H1 (cell line): ENCODE measurements around the gene DAPK1. TPM values are rescaled to one million over a fixed set of nuclear protein-coding genes. Genes with fewer than 3 reads are reported as not detected.

Experiments
- ASH2L ChIP-seq: fragments of 200-600, 300-600 bp; sonication (generic); IDR thresholded peaks from one replicate; pipeline ENCODE4 v1.7.1; 2017; ENCODE audit warnings: low read length
- BCL11A ChIP-seq, 2 experiments: IDR thresholded peaks; one replicate each; pipeline ENCODE4 v1.6.1; 2011; ENCODE audit warnings: low read depth in 2 of 2, low read length in 2 of 2, mild to moderate bottlenecking in 2 of 2
- CHD1 ChIP-seq: IDR thresholded peaks from 2 replicates; pipeline ENCODE4 v1.6.1; 2012; ENCODE audit warnings: low read depth, low read length, improper control_type of control experiment
- CHD7 ChIP-seq: fragments of 300-600 bp; sonication (generic); IDR thresholded peaks from 2 replicates; pipeline ENCODE4 v1.7.1; 2012; ENCODE audit warnings: low read length, moderate library complexity, mild to moderate bottlenecking, inconsistent platforms; ENCODE audit not compliant: insufficient replicate concordance
- E2F6 ChIP-seq: IDR thresholded peaks from 2 replicates; pipeline ENCODE4 v1.6.1; 2012; ENCODE audit warnings: inconsistent platforms
- TCF12 ChIP-seq: IDR thresholded peaks from 2 replicates; pipeline ENCODE4 v1.6.1; 2011; ENCODE audit warnings: low read depth, mild to moderate bottlenecking, low read length
- polyA plus RNA-seq, 7 experiments: library from polyadenylated mRNA; depleted of rRNA in 3 of 7; stranded (reverse) in 5 of 7; unstranded in 2 of 7; fragments of >200 nt in 5 of 7; fragments of 200-250 nt in 2 of 7; gene quantifications; 1 replicate in 5 of 7; 2 replicates in 1 of 7; 4 replicates in 1 of 7; pipeline versions ENCODE4 v1.2.1 to v1.2.3, GENCODE V29; 2011 to 2013; ENCODE audit warnings: missing spikeins in 2 of 7, mixed read lengths in 2 of 7
- total RNA-seq: library from RNA; stranded (reverse); fragmentation: NEBNext Ultra II Directional; extraction: Animal tissue kit (Norgen Biotek cat#: 25700); gene quantifications from 2 replicates; pipeline ENCODE4 v1.2.1, GENCODE V29; 2021

Gene DAPK1
- total and polyA plus RNA-seq, 2 of the 8 experiments (the other 6 are each of a cell fraction or from before 2014, with no cell fraction given), result 62.4 to 131 TPM

GRCh38 chr9:87749335-87750035 is 251.8 kb downstream of the DAPK1 start (continued):
- no peak for TF ChIP-seq CHD7
- no peak for TF ChIP-seq TCF12
- no peak for TF ChIP-seq ASH2L
- TF ChIP-seq BCL11A (IDR thresholded peaks at IDR 0.05; ENCODE audit: low read depth in 2 of 2, low read length in 2 of 2), result no peak
- TF ChIP-seq CHD1, result no peak
- TF ChIP-seq E2F6, result no peak
- TF ChIP-seq, all 59 proteins: peak for 0
